NCI-H187 treated with DMSO at 0.1 percent for 48 hours (cell line): ENCODE data around the gene NXPH4.

Experiments
- DNase-seq: peaks from one replicate; lab custom pipeline; 2025; lab: John Stamatoyannopoulos, UW

NXPH4 gene

GRCh38 chr12:57183939-57184725 is 32.5 kb upstream of the NXPH4 start:
- no peak for DNase-seq

- DNase-seq = no peak
Observed at GRCh38 chr12:57185403-57185802, 31.2 kb upstream of the NXPH4 start.

GRCh38 chr12:57185906-57186508 is 30.6 kb upstream of the NXPH4 start:
- DNase-seq = no peak

- no peak for DNase-seq
Observed at GRCh38 chr12:57187222-57188089, 29.1 kb upstream of the NXPH4 start.

GRCh38 chr12:57188090-57188425 is 28.5 kb upstream of the NXPH4 start:
- DNase-seq = no peak

- DNase-seq = no peak
Observed at GRCh38 chr12:57190037-57190436, 26.6 kb upstream of the NXPH4 start.

GRCh38 chr12:57190821-57191220 is 25.8 kb upstream of the NXPH4 start:
- no peak for DNase-seq

GRCh38 chr12:57191410-57191809 is 25.2 kb upstream of the NXPH4 start:
- DNase-seq = no peak

GRCh38 chr12:57192920-57193319 is 23.7 kb upstream of the NXPH4 start:
- no peak for DNase-seq

GRCh38 chr12:57193706-57194245 is 22.8 kb upstream of the NXPH4 start:
- no peak for DNase-seq

- no peak for DNase-seq
Observed at GRCh38 chr12:57194253-57194652, 22.3 kb upstream of the NXPH4 start.

GRCh38 chr12:57195186-57195585 is 21.4 kb upstream of the NXPH4 start:
- no peak for DNase-seq

GRCh38 chr12:57195611-57196371 is 20.8 kb upstream of the NXPH4 start:
- DNase-seq = no peak

GRCh38 chr12:57196439-57196838 is 20.2 kb upstream of the NXPH4 start:
- no peak for DNase-seq

GRCh38 chr12:57196956-57197355 is 19.6 kb upstream of the NXPH4 start:
- DNase-seq = no peak

- DNase-seq = no peak
Observed at GRCh38 chr12:57198329-57198728, 18.3 kb upstream of the NXPH4 start.

GRCh38 chr12:57199191-57199590 is 17.4 kb upstream of the NXPH4 start:
- no peak for DNase-seq

GRCh38 chr12:57200497-57200896 is 16.1 kb upstream of the NXPH4 start:
- no peak for DNase-seq

- DNase-seq = no peak
Observed at GRCh38 chr12:57201219-57201618, 15.4 kb upstream of the NXPH4 start.

GRCh38 chr12:57201631-57202030 is 15.0 kb upstream of the NXPH4 start:
- DNase-seq = no peak

- no peak for DNase-seq
Observed at GRCh38 chr12:57202321-57202720, 14.3 kb upstream of the NXPH4 start.

GRCh38 chr12:57203201-57203600 is 13.4 kb upstream of the NXPH4 start:
- no peak for DNase-seq
